ENCODE data around the gene APOBEC3G. TPM values are rescaled to one million over a fixed set of nuclear protein-coding genes. Genes with fewer than 3 reads are reported as not detected.

APOBEC3G gene
- total and polyA plus RNA-seq, 5 donors: 6.2 to 9.4 (median 6.7) TPM

- intact Hi-C loops (cut with DNase I): no loop called here
- no peak overlapping the region for H3K27ac ChIP-seq (ENCODE audit: low read length)
- 83% methylated on average over 14 of the region's 14 CpGs for WGBS
- DNase-seq: no peak
- no peaks in the 10 kb centered on the region for H3K9me3 ChIP-seq (ENCODE audit: control insufficient read depth, low read length)
- no peak for ATAC-seq
- H3K4me3 ChIP-seq (ENCODE audit: low read length): no peak overlapping the region
- peaks cover 2% of the 10 kb centered on the region for H3K4me1 ChIP-seq (ENCODE audit: control insufficient read depth, insufficient read depth, low read length)
- H3K27me3 ChIP-seq (ENCODE audit: control insufficient read depth, insufficient read depth): no peaks in the 10 kb centered on the region
These were observed 17.8 kb downstream of the APOBEC3G start for GRCh38 chr22:39094717-39095389.

DNA sequence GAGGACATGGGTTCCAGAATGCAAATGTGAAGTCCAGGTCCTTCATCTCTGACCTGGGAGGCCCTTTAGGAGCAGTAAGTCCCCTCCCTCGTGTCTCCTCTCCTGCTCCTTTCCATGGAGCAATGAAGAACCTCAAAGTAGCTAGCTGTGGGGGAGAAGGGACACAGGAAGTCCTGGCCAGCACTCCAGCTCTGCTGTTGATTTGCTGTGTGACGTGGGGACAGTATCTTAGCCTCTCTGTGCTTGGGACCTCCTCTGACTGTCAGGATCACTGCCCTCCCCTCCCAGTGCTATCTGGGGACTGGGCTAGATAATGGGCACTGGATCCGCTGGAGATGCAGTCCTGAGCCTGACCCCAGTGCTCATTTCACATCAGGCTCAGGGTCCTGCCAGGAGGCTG, 18.9 kb downstream of the APOBEC3G start:
- H3K4me3 ChIP-seq (ENCODE audit: low read length): no peak overlapping the region
- H3K27ac ChIP-seq (ENCODE audit: low read length): no peak overlapping the region
- H3K27me3 ChIP-seq (ENCODE audit: control insufficient read depth, insufficient read depth): no peaks in the 10 kb centered on the region
- ATAC-seq (peak in 1 of 2 donors; percentile 17), DNase-seq (no peak)
- WGBS: 86% methylated on average over 3 of the region's 3 CpGs
- peaks cover 2% of the 10 kb centered on the region for H3K4me1 ChIP-seq (ENCODE audit: control insufficient read depth, insufficient read depth, low read length)
- intact Hi-C loops (cut with DNase I): no loop called here
- no peaks in the 10 kb centered on the region for H3K9me3 ChIP-seq (ENCODE audit: control insufficient read depth, low read length)

DNA sequence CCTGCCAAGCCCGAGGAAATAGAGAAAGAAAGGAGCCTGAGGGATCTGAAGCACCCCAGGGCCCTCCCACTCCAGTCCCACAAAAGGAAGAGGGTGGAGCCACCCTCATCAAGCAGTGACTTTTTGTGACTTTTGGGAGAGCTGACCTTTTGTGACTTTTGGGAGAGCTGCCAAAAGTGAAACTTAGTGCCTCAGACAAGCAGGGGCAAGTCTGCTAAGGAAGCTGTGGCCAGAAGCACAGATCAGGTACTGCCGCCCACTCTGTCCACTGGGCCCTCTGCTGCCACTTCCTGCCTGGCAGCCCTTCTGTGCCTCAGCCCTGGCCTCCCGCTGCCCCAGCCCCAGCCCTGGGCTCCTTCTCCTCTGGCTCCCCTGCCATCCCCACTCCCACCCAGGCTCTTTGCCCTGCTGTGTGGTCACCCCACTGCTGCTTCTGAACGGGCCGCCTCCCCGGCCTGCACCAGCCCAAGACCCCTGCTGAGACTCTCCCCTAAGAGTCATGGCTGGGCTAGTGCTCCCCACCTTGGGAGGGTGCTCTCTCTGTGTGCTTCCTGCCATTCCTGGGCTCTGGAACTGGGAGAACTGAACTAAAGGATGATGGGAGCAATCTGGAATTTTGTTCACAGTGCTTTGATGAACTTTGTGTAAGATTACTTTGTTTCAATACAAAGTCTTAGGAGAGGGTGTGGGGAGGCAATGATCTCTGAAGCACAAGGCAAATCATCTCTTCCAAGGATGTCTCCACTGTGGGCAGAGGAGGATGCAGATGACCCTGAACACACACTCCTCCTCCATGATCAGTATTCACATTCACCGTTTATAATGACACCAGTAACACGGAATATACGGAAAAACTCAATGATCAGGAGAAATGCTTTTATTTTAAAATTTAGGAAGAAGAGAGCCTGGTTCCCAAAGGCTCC, 20.3 kb downstream of the APOBEC3G start, which contains the start of gene APOBEC3H:
APOBEC3H (plus strand) TSS at position 147 of the 923 bp plus-strand sequence. CDS start 3,035 bp downstream, outside the sequence.
- Histone ChIP-seq H3K4me1 (ENCODE audit: control insufficient read depth, insufficient read depth, low read length) (peaks cover 2% of the 10 kb centered on the region), H3K27me3 (ENCODE audit: control insufficient read depth, insufficient read depth) (no peaks in the 10 kb centered on the region), H3K9me3 (ENCODE audit: control insufficient read depth, low read length) (no peaks in the 10 kb centered on the region), H3K27ac (ENCODE audit: low read length) (no peak within 1 kb of the TSS), H3K4me3 (ENCODE audit: low read length) (no peak within 1 kb of the TSS)
- WGBS: 74% methylated on average over 9 of the region's 9 CpGs
- intact Hi-C loops (cut with DNase I): no loop called here
- DNase-seq (no peak), ATAC-seq (peak; percentile 59 to 80)

GRCh38 chr22:39098026-39098425, 21.0 kb downstream of the APOBEC3G start:
- Histone ChIP-seq H3K27me3 (ENCODE audit: control insufficient read depth, insufficient read depth) (no peaks in the 10 kb centered on the region), H3K4me3 (ENCODE audit: low read length) (no peak overlapping the region), H3K27ac (ENCODE audit: low read length) (no peak overlapping the region), H3K9me3 (ENCODE audit: control insufficient read depth, low read length) (no peaks in the 10 kb centered on the region), H3K4me1 (ENCODE audit: control insufficient read depth, insufficient read depth, low read length) (peaks cover 2% of the 10 kb centered on the region)
- intact Hi-C loops (cut with DNase I): no loop called here
- peak in 1 of 3 donors; percentile 52 for DNase-seq
- no peak for ATAC-seq
- WGBS: 72% methylated on average over 6 of the region's 6 CpGs

GRCh38 chr22:39098576-39098975, 21.5 kb downstream of the APOBEC3G start:
- DNase-seq: no peak
- peaks cover 2% of the 10 kb centered on the region for H3K4me1 ChIP-seq (ENCODE audit: control insufficient read depth, insufficient read depth, low read length)
- H3K27ac ChIP-seq (ENCODE audit: low read length): no peak overlapping the region
- H3K9me3 ChIP-seq (ENCODE audit: control insufficient read depth, low read length): no peaks in the 10 kb centered on the region
- H3K27me3 ChIP-seq (ENCODE audit: control insufficient read depth, insufficient read depth): no peaks in the 10 kb centered on the region
- ATAC-seq: no peak
- WGBS: 87% methylated on average over 8 of the region's 8 CpGs
- no peak overlapping the region for H3K4me3 ChIP-seq (ENCODE audit: low read length)
- intact Hi-C loops (cut with DNase I): no loop called here

DNA sequence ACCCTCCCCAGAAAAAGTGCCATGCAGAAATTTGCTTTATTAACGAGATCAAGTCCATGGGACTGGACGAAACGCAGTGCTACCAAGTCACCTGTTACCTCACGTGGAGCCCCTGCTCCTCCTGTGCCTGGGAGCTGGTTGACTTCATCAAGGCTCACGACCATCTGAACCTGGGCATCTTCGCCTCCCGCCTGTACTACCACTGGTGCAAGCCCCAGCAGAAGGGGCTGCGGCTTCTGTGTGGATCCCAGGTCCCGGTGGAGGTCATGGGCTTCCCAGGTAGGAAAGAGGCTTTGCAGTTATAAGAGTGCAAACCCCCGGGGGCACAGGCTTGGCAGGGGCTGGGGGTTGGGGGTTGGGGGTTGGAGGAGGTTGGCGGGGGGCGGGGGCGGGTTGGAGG, 24.2 kb downstream of the APOBEC3G start:
- Histone ChIP-seq H3K4me1 (ENCODE audit: control insufficient read depth, insufficient read depth, low read length) (peaks cover 2% of the 10 kb centered on the region), H3K27me3 (ENCODE audit: control insufficient read depth, insufficient read depth) (no peaks in the 10 kb centered on the region), H3K27ac (ENCODE audit: low read length) (no peak overlapping the region), H3K4me3 (ENCODE audit: low read length) (no peak overlapping the region), H3K9me3 (ENCODE audit: control insufficient read depth, low read length) (no peaks in the 10 kb centered on the region)
- intact Hi-C loops (cut with DNase I): no loop called here
- DNase-seq (no peak), ATAC-seq (no peak)
- 66% methylated on average over 13 of the region's 13 CpGs for WGBS

GRCh38 chr22:39103431-39103830, 26.4 kb downstream of the APOBEC3G start:
- no peaks in the 10 kb centered on the region for H3K9me3 ChIP-seq (ENCODE audit: control insufficient read depth, low read length)
- H3K4me1 ChIP-seq (ENCODE audit: control insufficient read depth, insufficient read depth, low read length): no peaks in the 10 kb centered on the region
- no peaks in the 10 kb centered on the region for H3K27me3 ChIP-seq (ENCODE audit: control insufficient read depth, insufficient read depth)
- ATAC-seq: no peak
- no peak overlapping the region for H3K4me3 ChIP-seq (ENCODE audit: low read length)
- 68% methylated on average over 2 of the region's 2 CpGs for WGBS
- intact Hi-C loops (cut with DNase I): no loop called here
- no peak for DNase-seq
- no peak overlapping the region for H3K27ac ChIP-seq (ENCODE audit: low read length)

DNA sequence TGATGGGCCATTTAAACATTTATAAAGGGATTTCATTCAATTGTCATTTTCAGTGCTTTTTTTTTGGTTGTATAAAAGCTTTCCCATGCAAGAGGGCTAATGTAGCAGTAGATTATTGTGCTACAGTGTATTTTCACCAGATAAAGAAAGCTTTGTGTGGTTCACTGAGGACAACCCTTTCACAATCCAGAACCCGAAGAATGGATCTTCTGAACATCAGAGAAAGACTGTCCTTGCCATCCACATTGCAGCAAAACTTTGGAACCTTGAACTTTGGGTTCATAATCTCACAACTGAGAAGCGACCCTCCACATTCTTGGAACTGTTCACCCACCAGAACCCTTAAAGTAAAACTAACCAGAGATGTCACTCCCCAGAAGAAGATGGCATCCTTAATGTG, 29.3 kb downstream of the APOBEC3G start:
- intact Hi-C loops (cut with DNase I): no loop called here
- DNase-seq (no peak), ATAC-seq (no peak)
- Histone ChIP-seq H3K27ac (ENCODE audit: low read length) (no peak overlapping the region), H3K4me1 (ENCODE audit: control insufficient read depth, insufficient read depth, low read length) (no peaks in the 10 kb centered on the region), H3K4me3 (ENCODE audit: low read length) (no peak overlapping the region), H3K9me3 (ENCODE audit: control insufficient read depth, low read length) (no peaks in the 10 kb centered on the region), H3K27me3 (ENCODE audit: control insufficient read depth, insufficient read depth) (no peaks in the 10 kb centered on the region)
- WGBS: 81% methylated on average over 2 of the region's 2 CpGs

DNA sequence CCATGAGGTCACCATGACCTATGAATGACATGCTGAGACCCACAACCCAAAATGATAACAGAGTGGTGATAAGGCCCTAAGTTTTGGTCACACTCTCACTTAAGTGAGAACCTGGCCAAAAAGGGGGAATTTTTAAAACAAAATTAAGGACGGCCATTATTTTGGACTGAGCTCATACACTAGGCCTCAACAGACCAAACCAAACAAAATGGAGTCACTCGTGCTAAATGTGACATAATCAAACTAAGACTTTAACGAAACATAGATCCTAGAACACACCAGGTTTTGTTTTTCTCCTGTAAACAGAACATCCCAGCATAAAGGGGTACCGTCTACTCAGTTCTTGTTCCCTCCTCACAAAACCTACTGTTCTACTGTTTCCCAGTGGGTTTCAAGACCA, 31.4 kb downstream of the APOBEC3G start:
- Histone ChIP-seq H3K27ac (ENCODE audit: low read length) (no peak overlapping the region), H3K27me3 (ENCODE audit: control insufficient read depth, insufficient read depth) (no peaks in the 10 kb centered on the region), H3K4me3 (ENCODE audit: low read length) (no peak overlapping the region), H3K9me3 (ENCODE audit: control insufficient read depth, low read length) (no peaks in the 10 kb centered on the region), H3K4me1 (ENCODE audit: control insufficient read depth, insufficient read depth, low read length) (no peaks in the 10 kb centered on the region)
- ATAC-seq: no peak
- intact Hi-C loops (cut with DNase I): no loop called here
- WGBS: 90% methylated on average over 4 of the region's 4 CpGs
- no peak for DNase-seq

- Histone ChIP-seq H3K27ac (ENCODE audit: low read length) (no peak overlapping the region), H3K9me3 (ENCODE audit: control insufficient read depth, low read length) (no peaks in the 10 kb centered on the region), H3K4me1 (ENCODE audit: control insufficient read depth, insufficient read depth, low read length) (no peaks in the 10 kb centered on the region), H3K4me3 (ENCODE audit: low read length) (no peak overlapping the region), H3K27me3 (ENCODE audit: control insufficient read depth, insufficient read depth) (no peaks in the 10 kb centered on the region)
- 88% methylated on average over 9 of the region's 9 CpGs for WGBS
- no peak for DNase-seq
- ATAC-seq: no peak
- intact Hi-C loops (cut with DNase I): no loop called here
These were observed 32.3 kb downstream of the APOBEC3G start for GRCh38 chr22:39109361-39109760.
